Endothelial cell of umbilical vein (primary cell): ENCODE data around the gene TSN. TPM values are rescaled to one million over a fixed set of nuclear protein-coding genes. Genes with fewer than 3 reads are reported as not detected.
A peak's percentile ranks its signal among the peaks of the same experiment; 100 is the strongest.

Experiments
- BruUV-seq: library from RNA; stranded (reverse); fragments of 400-500 nt; replicated peaks from 2 replicates; lab custom pipeline; 2021; lab: Mats Ljungman, UMichigan
- CTCF ChIA-PET: fragments of 300-600, 350-600 bp; sonication (Branson Sonifier 250); formaldehyde crosslinking; loops from one replicate; lab custom pipeline; 2021; ENCODE audit warnings: antibody characterized with exemption, inconsistent platforms; lab: Charles Lee
- POLR2A ChIA-PET: fragments of 300-600, 350-600 bp; sonication (Branson Sonifier 250); formaldehyde crosslinking; loops from one replicate; lab custom pipeline; 2021; ENCODE audit warnings: antibody characterized with exemption, inconsistent platforms; lab: Charles Lee
- DNase-seq: peaks from one replicate; pipeline ENCODE4 v3.0.0-alpha.2; 2011; ENCODE audit warnings: low read depth, low spot score
- FAIRE-seq: peaks from 2 replicates; lab custom pipeline; 2011; peaks lifted over from hg19 to GRCh38; lab: Jason Lieb, UNC
- H2AFZ ChIP-seq: 2 replicates; pipeline ENCODE4 v1.6.0; 2012; ENCODE audit warnings: low read depth, low read length, control low read depth, inconsistent platforms
- H3K27ac ChIP-seq: 2 replicates; pipeline ENCODE4 v1.5.1; 2011; ENCODE audit warnings: low read depth, mild to moderate bottlenecking, control low read depth, low read length, moderate library complexity; ENCODE audit not compliant: insufficient read depth
- H3K27me3 ChIP-seq, 2 experiments: 2 replicates each; pipeline versions ENCODE4 v1.6.0 to v1.6.1; 2011; ENCODE audit warnings: low read length in 2 of 2, mixed read lengths in 1 of 2; ENCODE audit not compliant: control insufficient read depth in 2 of 2, insufficient read depth in 2 of 2
- H3K36me3 ChIP-seq, 2 experiments: 2 replicates in 1 of 2; 3 replicates in 1 of 2; pipeline ENCODE4 v1.5.1; 2011; ENCODE audit warnings: low read length in 2 of 2, mild to moderate bottlenecking in 1 of 2, moderate library complexity in 1 of 2; ENCODE audit not compliant: control insufficient read depth in 2 of 2, insufficient read depth in 2 of 2; ENCODE audit errors: extremely low read depth in 1 of 2
- H3K4me1 ChIP-seq: 3 replicates; pipeline ENCODE4 v1.5.1; 2011; ENCODE audit warnings: mild to moderate bottlenecking, low read length; ENCODE audit not compliant: control insufficient read depth, insufficient read depth; ENCODE audit errors: extremely low read depth
- H3K4me2 ChIP-seq: 2 replicates; pipeline ENCODE4 v1.6.1; 2011; ENCODE audit warnings: low read length, control low read depth, mixed read lengths; ENCODE audit not compliant: insufficient read depth
- H3K4me3 ChIP-seq, 3 experiments: fragments of 200-600 bp in 1 of 3; sonication (generic), shearing (Covaris generic) in 1 of 3; replicated peaks in 1 of 3; 2 replicates each; pipeline ENCODE4 v1.5.1; 2011 to 2016; ENCODE audit warnings: control low read depth in 3 of 3, low read length in 3 of 3, mild to moderate bottlenecking in 2 of 3, inconsistent platforms in 1 of 3, low read depth in 1 of 3, moderate library complexity in 1 of 3; ENCODE audit not compliant: insufficient read depth in 1 of 3
- H3K79me2 ChIP-seq: 2 replicates; pipeline ENCODE4 v1.6.0; 2012; ENCODE audit warnings: low read length, inconsistent platforms; ENCODE audit not compliant: control insufficient read depth, insufficient read depth
- H3K9ac ChIP-seq: replicated peaks from 2 replicates; pipeline ENCODE3; 2011; ENCODE audit warnings: low read length, control low read depth; ENCODE audit not compliant: insufficient read depth; ENCODE audit errors: extremely low read depth
- H3K9me1 ChIP-seq: replicated peaks from 3 replicates; pipeline ENCODE4 v1.6.0; 2011; ENCODE audit warnings: mild to moderate bottlenecking, low read length; ENCODE audit not compliant: control insufficient read depth, insufficient read depth; ENCODE audit errors: extremely low read depth
- H3K9me3 ChIP-seq: replicated peaks from 2 replicates; pipeline ENCODE4 v1.5.1; 2012; ENCODE audit warnings: low read length, inconsistent platforms; ENCODE audit not compliant: control insufficient read depth, insufficient read depth
- H4K20me1 ChIP-seq: replicated peaks from 2 replicates; pipeline ENCODE3; 2011; ENCODE audit warnings: mild to moderate bottlenecking, low read length; ENCODE audit not compliant: control insufficient read depth, insufficient read depth; ENCODE audit errors: extremely low read depth
- EZH2 ChIP-seq: IDR thresholded peaks from 2 replicates; pipeline ENCODE4 v1.6.1; 2012; ENCODE audit warnings: borderline replicate concordance, low read depth, mild to moderate bottlenecking, moderate library complexity, low read length, inconsistent platforms; ENCODE audit not compliant: severe bottlenecking
- FOS ChIP-seq: IDR thresholded peaks from 2 replicates; pipeline ENCODE4 v1.6.1; 2011; ENCODE audit warnings: mild to moderate bottlenecking, low read length, moderate library complexity, borderline replicate concordance; ENCODE audit not compliant: insufficient read depth
- GATA2 ChIP-seq: IDR thresholded peaks from 2 replicates; pipeline ENCODE4 v1.7.0; 2011; ENCODE audit warnings: low read depth, mild to moderate bottlenecking, moderate library complexity, mixed read lengths, low read length; ENCODE audit not compliant: insufficient read length, insufficient read depth
- JUN ChIP-seq: IDR thresholded peaks from 2 replicates; pipeline ENCODE4 v1.6.1; 2011; ENCODE audit warnings: borderline replicate concordance, low read depth; ENCODE audit not compliant: insufficient read length, insufficient read depth
- MYC ChIP-seq: IDR thresholded peaks from one replicate; pipeline ENCODE4 v1.6.1; 2011; ENCODE audit warnings: mild to moderate bottlenecking, low read depth, low read length
- POLR2A ChIP-seq: IDR thresholded peaks from 2 replicates; pipeline ENCODE4 v1.6.1; 2012; ENCODE audit warnings: low read depth, mild to moderate bottlenecking, control low read depth, low read length
- POLR2AphosphoS5 ChIP-seq: IDR thresholded peaks from 2 replicates; pipeline ENCODE4 v1.6.1; 2012; ENCODE audit warnings: low read depth, mild to moderate bottlenecking, control low read depth, low read length, moderate library complexity; ENCODE audit not compliant: insufficient read depth
- dilution Hi-C: fragments of 300-500 bp; cut with MboI; formaldehyde crosslinking; loops from one replicate; pipeline ENCODE4 v1.15.0; 2019; ENCODE audit warnings: low sequenced_read_pairs; ENCODE audit not compliant: extremely low pct_ligation_motif_present
- intact Hi-C: fragments of 100-400 bp; cut with micrococcal nuclease; formaldehyde crosslinking; loops from one replicate; pipeline ENCODE4 v1.10.0; 2022
- polyA plus RNA-seq, 4 experiments: library from polyadenylated mRNA; depleted of rRNA in 3 of 4; stranded (reverse) in 3 of 4; unstranded in 1 of 4; fragments of >200 nt; gene quantifications; 2 replicates each; pipeline versions ENCODE4 v1.2.1 to v1.2.3, GENCODE V29; 2011 to 2012; ENCODE audit warnings: missing spikeins in 1 of 4
- total RNA-seq: library from RNA; stranded (reverse); gene quantifications from 2 replicates; pipeline ENCODE4 v1.2.3, GENCODE V29; 2021
- TF ChIP-seq, protein P1 (sequence below): IDR thresholded peaks from 2 replicates; pipeline ENCODE4 v1.6.1; 2011; ENCODE audit not compliant: insufficient read depth, insufficient read length
- TF ChIP-seq, protein P2 (sequence below), 2 donors: IDR thresholded peaks; 1 replicate in 1 of 2; 2 replicates in 1 of 2; pipeline ENCODE4 v1.5.1; 2011; ENCODE audit warnings: low read length in 2 of 2, mild to moderate bottlenecking in 2 of 2, moderate library complexity in 2 of 2, control low read depth in 1 of 2, inconsistent platforms in 1 of 2, low read depth in 1 of 2; ENCODE audit not compliant: insufficient read depth in 1 of 2; ENCODE audit errors: extremely low read depth in 1 of 2

The TSN gene
- total and polyA plus RNA-seq, 2 donors (not counting 3 experiments of a cell fraction or from before 2014, with no cell fraction given) = 33.2 to 76.1 TPM

DNA sequence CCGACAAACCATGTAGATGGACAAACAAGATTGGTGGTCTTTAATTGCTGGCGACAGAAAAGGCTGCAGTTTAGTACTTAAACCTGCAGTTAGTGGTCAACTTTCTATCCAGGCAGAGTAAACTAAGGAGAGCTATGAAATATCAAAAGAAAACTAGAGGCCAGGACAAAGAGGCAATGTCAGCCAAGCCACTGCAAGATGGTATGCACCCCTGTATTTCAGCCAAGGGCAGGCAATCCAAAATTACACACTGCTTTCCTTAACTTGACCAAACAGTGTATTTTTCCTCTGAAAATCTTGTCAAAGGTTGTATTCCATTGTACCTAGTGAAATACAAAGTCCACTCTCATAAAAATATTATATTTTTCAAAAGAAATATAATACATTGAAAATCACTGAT is 28.1 kb upstream of the TSN start:
- intact Hi-C loops (no loop called here), dilution Hi-C loops (no loop called here)
- peaks cover 2% of the 10 kb centered on the region for H4K20me1 ChIP-seq
- H3K36me3 ChIP-seq = peaks cover 12 to 20% of the 10 kb centered on the region in 2 experiments
- no peak overlapping the region for H3K4me3 ChIP-seq
- no peaks in the 10 kb centered on the region for H3K27me3 ChIP-seq
- TF ChIP-seq, protein P1, sequence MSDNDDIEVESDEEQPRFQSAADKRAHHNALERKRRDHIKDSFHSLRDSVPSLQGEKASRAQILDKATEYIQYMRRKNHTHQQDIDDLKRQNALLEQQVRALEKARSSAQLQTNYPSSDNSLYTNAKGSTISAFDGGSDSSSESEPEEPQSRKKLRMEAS = no peak
- no peak for TF ChIP-seq MYC
- TF ChIP-seq EZH2 = no peak
- no peak for TF ChIP-seq JUN
- no peak for TF ChIP-seq POLR2AphosphoS5
- TF ChIP-seq POLR2A = no peak
- TF ChIP-seq, protein P2, sequence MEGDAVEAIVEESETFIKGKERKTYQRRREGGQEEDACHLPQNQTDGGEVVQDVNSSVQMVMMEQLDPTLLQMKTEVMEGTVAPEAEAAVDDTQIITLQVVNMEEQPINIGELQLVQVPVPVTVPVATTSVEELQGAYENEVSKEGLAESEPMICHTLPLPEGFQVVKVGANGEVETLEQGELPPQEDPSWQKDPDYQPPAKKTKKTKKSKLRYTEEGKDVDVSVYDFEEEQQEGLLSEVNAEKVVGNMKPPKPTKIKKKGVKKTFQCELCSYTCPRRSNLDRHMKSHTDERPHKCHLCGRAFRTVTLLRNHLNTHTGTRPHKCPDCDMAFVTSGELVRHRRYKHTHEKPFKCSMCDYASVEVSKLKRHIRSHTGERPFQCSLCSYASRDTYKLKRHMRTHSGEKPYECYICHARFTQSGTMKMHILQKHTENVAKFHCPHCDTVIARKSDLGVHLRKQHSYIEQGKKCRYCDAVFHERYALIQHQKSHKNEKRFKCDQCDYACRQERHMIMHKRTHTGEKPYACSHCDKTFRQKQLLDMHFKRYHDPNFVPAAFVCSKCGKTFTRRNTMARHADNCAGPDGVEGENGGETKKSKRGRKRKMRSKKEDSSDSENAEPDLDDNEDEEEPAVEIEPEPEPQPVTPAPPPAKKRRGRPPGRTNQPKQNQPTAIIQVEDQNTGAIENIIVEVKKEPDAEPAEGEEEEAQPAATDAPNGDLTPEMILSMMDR (IDR thresholded peaks at IDR 0.05; ENCODE audit: extremely low read depth in 1 of 2, insufficient read depth in 1 of 2, low read depth in 1 of 2, low read length in 2 of 2) = no peak
- TF ChIP-seq GATA2 = no peak
- no peak for TF ChIP-seq FOS
- BruUV-seq = TSS peak; percentile 8
- H3K9me1 ChIP-seq = no peaks in the 10 kb centered on the region
- ChIA-PET POLR2A (no interaction called here), CTCF (no interaction called here)
- H3K27ac ChIP-seq = no peak overlapping the region
- no peak overlapping the region for H3K4me2 ChIP-seq
- DNase-seq = no peak
- no peak for FAIRE-seq
- H3K4me1 ChIP-seq = no peaks in the 10 kb centered on the region
- no peaks in the 10 kb centered on the region for H3K79me2 ChIP-seq
- H2AFZ ChIP-seq = no peak overlapping the region
- H3K9ac ChIP-seq = no peak overlapping the region
- no peaks in the 10 kb centered on the region for H3K9me3 ChIP-seq
